WTC11 (cell line): ENCODE measurements around the gene CEP19. TPM values are rescaled to one million over a fixed set of nuclear protein-coding genes. Genes with fewer than 3 reads are reported as not detected.

Source experiments
- ATAC-seq: fragments of 200-7000 bp; cut with Tn5 transposase; 2 replicates; pipeline ENCODE4 v1.10.0; 2021; ENCODE audit warnings: mild to moderate bottlenecking, moderate library complexity
- CTCF ChIA-PET: fragments of 300-600 bp; sonication (Branson Sonifier 250); formaldehyde crosslinking; loops from one replicate; lab custom pipeline; 2021; ENCODE audit warnings: antibody characterized with exemption; lab: Charles Lee
- POLR2A ChIA-PET: fragments of 350-600 bp; sonication (Branson Sonifier 250); formaldehyde crosslinking; loops from one replicate; lab custom pipeline; 2021; ENCODE audit warnings: antibody characterized with exemption; lab: Charles Lee
- DNase-seq: peaks from one replicate; pipeline ENCODE4 v3.0.0; 2021; ENCODE audit warnings: low spot score
- H3K27ac Mint-ChIP-seq: 2 replicates; pipeline ENCODE4 v1.8.0; 2021; ENCODE audit warnings: mixed read lengths
- H3K27me3 Mint-ChIP-seq: 2 replicates; pipeline ENCODE4 v1.8.0; 2021; ENCODE audit warnings: low read depth, mild to moderate bottlenecking, moderate library complexity, mixed read lengths
- H3K36me3 Mint-ChIP-seq: 2 replicates; pipeline ENCODE4 v1.8.0; 2021; ENCODE audit warnings: mixed read lengths
- H3K4me1 Mint-ChIP-seq: 2 replicates; pipeline ENCODE4 v1.8.0; 2022; ENCODE audit warnings: mixed read lengths
- H3K4me3 Mint-ChIP-seq: 2 replicates; pipeline ENCODE4 v1.8.0; 2021; ENCODE audit warnings: mild to moderate bottlenecking, moderate library complexity, mixed read lengths
- H3K9me3 Mint-ChIP-seq: 2 replicates; pipeline ENCODE4 v1.8.0; 2021; ENCODE audit warnings: mixed read lengths
- AR ChIP-seq: fragments of 250-450 bp; sonication (Bioruptor Pico); IDR thresholded peaks from 2 replicates; pipeline ENCODE4 v1.9.0; 2021; ENCODE audit warnings: mild to moderate bottlenecking
- E2F5 ChIP-seq: sonication (generic); formaldehyde crosslinking; IDR thresholded peaks from 2 replicates; pipeline ENCODE4 v1.8.1; 2022; ENCODE audit warnings: mild to moderate bottlenecking, moderate library complexity, missing genetic modification reagents
- ESRRA ChIP-seq: sonication (generic); formaldehyde crosslinking; IDR thresholded peaks from 2 replicates; pipeline ENCODE4 v1.8.1; 2022; ENCODE audit warnings: mild to moderate bottlenecking, missing genetic modification reagents, borderline replicate concordance
- GTF2I ChIP-seq: fragments of 250-450 bp; sonication (Bioruptor Pico); conservative IDR thresholded peaks from 2 replicates; pipeline ENCODE4 v1.4.0; 2021; ENCODE audit warnings: mild to moderate bottlenecking
- NFE2L1 ChIP-seq: sonication (generic); formaldehyde crosslinking; IDR thresholded peaks from 2 replicates; pipeline ENCODE4 v1.8.1; 2023; ENCODE audit warnings: missing genetic modification reagents
- NR1H2 ChIP-seq: sonication (generic); formaldehyde crosslinking; IDR thresholded peaks from 2 replicates; pipeline ENCODE4 v1.9.0; 2021; ENCODE audit warnings: mild to moderate bottlenecking, moderate library complexity, missing genetic modification reagents
- NR3C1 ChIP-seq: sonication (generic); formaldehyde crosslinking; conservative IDR thresholded peaks from 2 replicates; pipeline ENCODE4 v1.8.1; 2023; ENCODE audit warnings: low read depth, mild to moderate bottlenecking, missing genetic modification reagents
- PRDM15 ChIP-seq: sonication (generic); formaldehyde crosslinking; IDR thresholded peaks from 2 replicates; pipeline ENCODE4 v1.8.0; 2022; ENCODE audit warnings: missing genetic modification reagents
- RORB ChIP-seq: fragments of 250-450 bp; sonication (Bioruptor Pico); IDR thresholded peaks from 2 replicates; pipeline ENCODE4 v1.9.0; 2021; ENCODE audit warnings: mild to moderate bottlenecking
- SMAD3 ChIP-seq: sonication (generic); formaldehyde crosslinking; IDR thresholded peaks from 2 replicates; pipeline ENCODE4 v1.8.0; 2022; ENCODE audit warnings: missing genetic modification reagents, mild to moderate bottlenecking, borderline replicate concordance
- TEAD1 ChIP-seq: sonication (generic); formaldehyde crosslinking; IDR thresholded peaks from 2 replicates; pipeline ENCODE4 v1.8.0; 2022; ENCODE audit warnings: mild to moderate bottlenecking, missing genetic modification reagents
- ZNF121 ChIP-seq: sonication (generic); formaldehyde crosslinking; IDR thresholded peaks from 2 replicates; pipeline ENCODE4 v1.8.0; 2023; ENCODE audit warnings: missing genetic modification reagents
- ZNF138 ChIP-seq: sonication (generic); formaldehyde crosslinking; conservative IDR thresholded peaks from 2 replicates; pipeline ENCODE4 v1.8.1; 2022; ENCODE audit warnings: mild to moderate bottlenecking, moderate library complexity, missing genetic modification reagents
- ZNF232 ChIP-seq: sonication (generic); formaldehyde crosslinking; IDR thresholded peaks from 2 replicates; pipeline ENCODE4 v1.8.0; 2022; ENCODE audit warnings: mild to moderate bottlenecking, missing genetic modification reagents
- ZNF281 ChIP-seq: sonication (generic); formaldehyde crosslinking; IDR thresholded peaks from 2 replicates; pipeline ENCODE4 v1.8.0; 2023; ENCODE audit warnings: mild to moderate bottlenecking, missing genetic modification reagents
- ZNF317 ChIP-seq: sonication (generic); formaldehyde crosslinking; IDR thresholded peaks from 2 replicates; pipeline ENCODE4 v1.8.1; 2023; ENCODE audit warnings: low read depth, mild to moderate bottlenecking, moderate library complexity, missing genetic modification reagents, borderline replicate concordance
- total RNA-seq: library from RNA; stranded (reverse); gene quantifications from 3 replicates; pipeline ENCODE4 v1.2.3, GENCODE V29; 2021

Gene CEP19
- total RNA-seq, 1 experiment from 2014 or later, result 1.5 TPM

- H3K27ac Mint-ChIP-seq, result no peak overlapping the region
- ChIA-PET CTCF (interaction anchor here (0.7 to 1.3 kb wide), 5 partner anchors 10 to 51 kb away, joined by 3 to 5 read pairs (median 4); no protein-coding TSS in a partner anchor), POLR2A (no interaction called here)
- peaks cover 9% of the 10 kb centered on the region; the same call in 1 of the 2 replicates for H3K4me1 Mint-ChIP-seq
- ATAC-seq, result no peak
- no peaks in the 10 kb centered on the region for H3K9me3 Mint-ChIP-seq
- no peaks in the 10 kb centered on the region for H3K36me3 Mint-ChIP-seq
- no peak overlapping the region for H3K4me3 Mint-ChIP-seq
- no peak for DNase-seq
- no peaks in the 10 kb centered on the region for H3K27me3 Mint-ChIP-seq
- no peak for TF ChIP-seq ZNF281 (CRISPR knock-in tag)
- TF ChIP-seq ZNF138 (CRISPR knock-in tag), result no peak
- TF ChIP-seq NR1H2 (CRISPR knock-in tag), result no peak
- TF ChIP-seq NR3C1 (CRISPR knock-in tag), result no peak
- no peak for TF ChIP-seq PRDM15 (CRISPR knock-in tag)
- TF ChIP-seq E2F5 (CRISPR knock-in tag), result no peak
- no peak for TF ChIP-seq AR (CRISPR knock-in tag)
- no peak for TF ChIP-seq RORB (CRISPR knock-in tag)
- TF ChIP-seq ZNF232, result no peak
- TF ChIP-seq SMAD3, result no peak
- no peak for TF ChIP-seq TEAD1 (CRISPR knock-in tag)
- TF ChIP-seq ESRRA (CRISPR knock-in tag), result no peak
- no peak for TF ChIP-seq ZNF121 (CRISPR knock-in tag)
- no peak for TF ChIP-seq GTF2I (CRISPR knock-in tag)
- TF ChIP-seq ZNF317 (CRISPR knock-in tag), result no peak
- TF ChIP-seq NFE2L1 (CRISPR knock-in tag), result no peak
These were observed 51.5 kb downstream of the CEP19 start for GRCh38 chr3:196660381-196661166.
